HG03565 (cell line): ENCODE data around the gene RP2.

ENCODE experiments used
- ATAC-seq: cut with Tn5 transposase; IDR thresholded peaks from one replicate; pipeline ENCODE4 v1.9.1; 2021; ENCODE audit warnings: mild to moderate bottlenecking, moderate library complexity; ENCODE audit not compliant: unreplicated experiment

The RP2 gene

DNA sequence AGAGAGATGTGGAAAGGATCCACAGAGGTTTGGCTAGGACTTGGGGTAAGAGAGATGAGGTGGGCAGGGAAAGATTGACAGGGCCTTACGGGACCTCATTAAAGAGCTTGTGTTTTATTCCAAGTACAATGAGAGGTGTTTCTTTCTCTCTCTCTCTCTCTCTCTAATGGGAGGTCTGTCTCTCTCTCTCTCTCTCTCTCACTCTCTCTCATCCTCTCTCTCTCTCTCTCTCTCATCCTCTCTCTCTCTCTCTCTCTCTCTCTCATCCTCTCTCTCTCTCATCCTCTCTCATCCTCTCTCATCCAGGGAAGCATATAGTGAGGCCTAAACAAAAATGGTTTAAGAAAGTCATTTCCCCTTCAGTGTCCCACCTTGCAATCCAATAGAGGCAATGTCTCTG is 80.8 kb downstream of the RP2 start:
- ATAC-seq, result no peak

DNA sequence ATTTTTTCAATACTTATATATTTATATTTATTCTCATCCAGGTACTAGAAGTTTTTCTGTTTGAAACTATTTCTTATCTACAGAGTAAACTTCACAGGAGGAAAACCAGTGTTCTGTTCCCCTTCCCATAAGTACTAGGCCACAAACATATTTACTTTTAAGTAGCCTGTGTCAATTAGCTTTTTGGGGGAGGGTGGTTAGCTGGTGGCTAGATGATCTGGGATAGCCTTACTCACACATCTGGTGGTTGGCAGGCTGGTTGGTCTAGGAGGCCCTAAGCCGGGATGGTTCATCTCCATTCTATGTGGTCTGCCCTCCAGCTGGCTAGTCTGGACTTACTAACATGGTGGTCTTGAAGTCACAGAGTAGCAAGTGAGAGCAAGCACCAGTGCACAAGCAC is 81.6 kb downstream of the RP2 start:
- ATAC-seq, result no peak

DNA sequence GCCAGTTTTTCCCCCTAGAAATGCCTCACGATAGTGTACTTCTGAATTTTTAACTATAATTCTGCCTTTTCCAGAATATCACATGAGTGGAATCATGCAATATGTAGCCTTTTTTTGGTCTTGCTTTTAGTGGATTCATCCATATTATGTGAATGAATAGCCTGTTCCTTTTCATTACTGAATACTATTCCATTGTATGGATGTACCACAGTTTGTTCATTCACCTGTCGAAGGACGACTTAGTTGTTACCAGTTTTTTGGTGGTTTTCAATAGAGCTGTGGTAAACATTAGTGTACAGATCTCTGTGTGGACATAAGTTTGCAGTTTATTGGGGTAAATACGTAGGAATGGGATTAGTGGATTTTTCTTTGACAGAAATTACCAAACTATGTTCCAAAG is 83.4 kb downstream of the RP2 start:
- ATAC-seq, result no peak

DNA sequence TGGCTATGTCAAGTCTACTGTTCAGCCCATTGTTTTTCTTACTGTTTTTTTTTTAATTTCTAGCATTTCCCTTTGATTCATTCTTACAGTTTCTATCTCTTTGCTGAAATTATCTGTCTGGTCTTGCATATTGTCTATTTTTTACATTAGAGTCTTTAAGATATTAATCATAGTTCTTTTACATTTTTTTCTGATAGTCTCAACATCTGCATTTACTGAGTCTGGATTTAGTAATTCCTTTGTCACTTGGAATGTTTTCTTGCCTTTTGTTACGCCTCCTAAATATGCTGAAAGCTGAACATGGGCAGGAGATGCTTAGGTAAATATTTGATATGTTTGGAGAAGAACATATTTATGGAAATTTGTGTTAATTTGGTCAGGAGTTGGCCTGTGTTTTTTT is 85.8 kb downstream of the RP2 start:
- no peak for ATAC-seq

DNA sequence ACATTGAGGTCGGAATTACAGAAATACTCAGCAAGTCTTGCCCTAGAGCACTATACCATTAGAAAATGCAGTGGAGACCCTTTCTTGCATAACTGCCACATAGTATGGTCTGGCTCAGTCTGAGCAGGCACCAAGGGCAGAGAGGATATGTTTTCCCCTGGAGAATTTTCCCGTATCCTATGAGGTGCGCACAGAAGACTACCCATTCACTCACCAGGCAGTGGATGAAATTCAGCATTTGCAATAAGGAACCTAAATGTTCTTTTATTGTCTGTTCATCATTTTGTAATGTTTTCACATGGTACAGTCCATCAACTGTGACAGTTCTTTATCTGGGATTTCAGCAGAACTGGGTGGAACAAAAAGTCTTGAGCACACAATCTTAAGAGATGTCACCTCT is 90.9 kb downstream of the RP2 start:
- no peak for ATAC-seq

DNA sequence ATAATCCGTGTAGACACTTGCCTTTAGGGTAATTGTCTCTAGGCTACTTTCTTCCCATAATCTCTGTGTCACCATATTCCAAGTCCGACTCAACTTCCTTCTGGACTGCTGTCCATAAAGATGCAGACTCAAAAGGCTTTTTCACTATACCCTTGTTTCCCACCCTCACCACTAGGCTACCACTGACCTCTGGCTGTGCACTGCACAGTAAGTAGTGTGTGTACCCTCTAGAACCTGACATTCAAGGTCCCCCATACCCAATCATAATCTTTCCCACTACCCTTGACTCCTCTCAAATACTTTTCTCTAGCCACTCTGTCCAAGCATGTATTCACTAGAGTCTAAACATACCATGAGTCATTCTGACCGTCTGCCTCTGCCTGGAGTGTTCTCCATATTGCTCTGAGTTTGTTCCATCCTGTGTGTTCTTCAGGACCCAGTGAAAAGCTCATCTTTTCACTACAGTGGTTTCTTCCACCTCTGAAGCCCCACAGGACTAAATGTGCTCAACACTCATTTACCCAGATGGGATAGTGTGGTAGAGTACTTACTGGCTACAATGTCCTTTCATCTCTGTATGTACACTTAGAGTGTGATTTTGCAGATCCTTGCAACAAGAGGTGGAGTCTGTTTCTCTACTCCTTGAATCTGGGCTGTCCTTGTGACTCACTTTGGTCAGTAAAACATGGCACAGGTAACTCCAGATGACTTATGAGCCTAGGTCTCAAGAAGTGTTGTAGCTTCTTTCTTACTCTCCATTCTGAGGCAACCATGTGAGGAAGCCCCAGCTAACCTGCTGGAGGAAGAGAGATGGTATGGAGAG is 92.8 kb downstream of the RP2 start:
- no peak for ATAC-seq
